ENCODE measurements around the gene NAA20. TPM values are rescaled to one million over a fixed set of nuclear protein-coding genes. Genes with fewer than 3 reads are reported as not detected.
A peak's percentile ranks its signal among the peaks of the same experiment; 100 is the strongest.
"Not testable (repeated sequence)": the region's sequence is repeated elsewhere in the genome, so short reads cannot be mapped to it uniquely, and the experiment has no call there.

Gene NAA20
- total RNA-seq, 4 donors from 2014 or later, result 18.1 to 27.2 (median 20.8) TPM

DNA sequence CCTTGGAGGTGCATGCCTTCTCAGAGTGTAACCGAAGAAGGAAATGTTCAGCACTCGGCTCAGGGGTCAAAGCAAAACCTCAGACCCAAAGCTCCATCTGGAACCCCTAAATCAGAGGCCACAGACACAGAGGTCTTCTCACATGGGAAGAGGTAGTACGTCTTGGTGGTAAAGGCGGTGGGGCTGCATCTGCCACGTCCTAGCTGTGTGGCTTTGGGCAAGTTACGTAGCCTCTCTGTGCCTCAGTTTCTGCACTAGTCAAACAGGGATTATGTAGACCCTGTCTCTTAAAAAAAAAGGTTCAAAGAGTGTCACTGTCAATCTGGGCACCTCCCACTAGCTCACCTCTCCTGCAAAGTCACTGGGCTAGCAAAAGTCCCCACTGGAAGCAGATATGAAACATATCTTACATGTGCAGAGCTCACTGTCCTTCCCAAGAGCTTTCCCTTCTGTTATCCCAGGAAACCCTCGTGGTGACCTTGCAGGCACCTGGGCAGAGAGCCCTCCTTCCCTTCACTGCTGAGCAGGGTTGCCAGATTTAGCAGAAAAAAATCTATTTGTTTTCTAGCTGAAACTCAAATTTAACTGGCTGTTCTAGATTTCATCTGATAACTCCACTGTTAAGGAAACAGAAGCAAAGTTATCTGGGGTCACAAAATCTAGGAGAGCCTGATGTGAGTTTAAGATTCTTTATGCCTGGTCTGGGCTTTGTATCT is 18.0 kb upstream of the NAA20 start:
- peak overlapping the region in 2 of 4 donors; percentile 2 to 52 for H3K27ac ChIP-seq
- no peaks in the 10 kb centered on the region for H3K9me3 ChIP-seq
- TF ChIP-seq, protein P1, sequence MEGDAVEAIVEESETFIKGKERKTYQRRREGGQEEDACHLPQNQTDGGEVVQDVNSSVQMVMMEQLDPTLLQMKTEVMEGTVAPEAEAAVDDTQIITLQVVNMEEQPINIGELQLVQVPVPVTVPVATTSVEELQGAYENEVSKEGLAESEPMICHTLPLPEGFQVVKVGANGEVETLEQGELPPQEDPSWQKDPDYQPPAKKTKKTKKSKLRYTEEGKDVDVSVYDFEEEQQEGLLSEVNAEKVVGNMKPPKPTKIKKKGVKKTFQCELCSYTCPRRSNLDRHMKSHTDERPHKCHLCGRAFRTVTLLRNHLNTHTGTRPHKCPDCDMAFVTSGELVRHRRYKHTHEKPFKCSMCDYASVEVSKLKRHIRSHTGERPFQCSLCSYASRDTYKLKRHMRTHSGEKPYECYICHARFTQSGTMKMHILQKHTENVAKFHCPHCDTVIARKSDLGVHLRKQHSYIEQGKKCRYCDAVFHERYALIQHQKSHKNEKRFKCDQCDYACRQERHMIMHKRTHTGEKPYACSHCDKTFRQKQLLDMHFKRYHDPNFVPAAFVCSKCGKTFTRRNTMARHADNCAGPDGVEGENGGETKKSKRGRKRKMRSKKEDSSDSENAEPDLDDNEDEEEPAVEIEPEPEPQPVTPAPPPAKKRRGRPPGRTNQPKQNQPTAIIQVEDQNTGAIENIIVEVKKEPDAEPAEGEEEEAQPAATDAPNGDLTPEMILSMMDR (IDR thresholded peaks at IDR 0.05), result no peak
- TF ChIP-seq POLR2A (IDR thresholded peaks at IDR 0.05) (no peak), EP300 (IDR thresholded peaks at IDR 0.05) (no peak)
- peaks cover 0 to 57% (median 0%) of the 10 kb centered on the region in 3 donors for H3K36me3 ChIP-seq
- no peaks in the 10 kb centered on the region for H3K27me3 ChIP-seq
- no peak for DNase-seq (ENCODE audit: low spot score in 2 of 2)
- no peak overlapping the region for H3K4me3 ChIP-seq
- peaks cover 0 to 60% (median 23%) of the 10 kb centered on the region in 4 donors for H3K4me1 ChIP-seq
- WGBS, 2 donors, result 77 to 88% methylated on average over 7 of the region's 7 CpGs

GRCh38 chr20:20000211-20000968 is 16.8 kb upstream of the NAA20 start:
- Histone ChIP-seq H3K27me3 (no peaks in the 10 kb centered on the region), H3K9me3 (no peaks in the 10 kb centered on the region), H3K36me3 (peaks cover 0 to 57% (median 0%) of the 10 kb centered on the region in 3 donors), H3K27ac (peak overlapping the region in 1 of 4 donors; percentile 52), H3K4me1 (peaks cover 0 to 59% (median 19%) of the 10 kb centered on the region in 4 donors), H3K4me3 (no peak overlapping the region)
- DNase-seq (ENCODE audit: low spot score in 2 of 2), result no peak
- WGBS, 2 donors, result 84 to 87% methylated on average over 14 of the region's 14 CpGs
- TF ChIP-seq EP300 (IDR thresholded peaks at IDR 0.05), result no peak
- no peak for TF ChIP-seq POLR2A (IDR thresholded peaks at IDR 0.05)
- TF ChIP-seq, protein P1 (IDR thresholded peaks at IDR 0.05), result no peak

DNA sequence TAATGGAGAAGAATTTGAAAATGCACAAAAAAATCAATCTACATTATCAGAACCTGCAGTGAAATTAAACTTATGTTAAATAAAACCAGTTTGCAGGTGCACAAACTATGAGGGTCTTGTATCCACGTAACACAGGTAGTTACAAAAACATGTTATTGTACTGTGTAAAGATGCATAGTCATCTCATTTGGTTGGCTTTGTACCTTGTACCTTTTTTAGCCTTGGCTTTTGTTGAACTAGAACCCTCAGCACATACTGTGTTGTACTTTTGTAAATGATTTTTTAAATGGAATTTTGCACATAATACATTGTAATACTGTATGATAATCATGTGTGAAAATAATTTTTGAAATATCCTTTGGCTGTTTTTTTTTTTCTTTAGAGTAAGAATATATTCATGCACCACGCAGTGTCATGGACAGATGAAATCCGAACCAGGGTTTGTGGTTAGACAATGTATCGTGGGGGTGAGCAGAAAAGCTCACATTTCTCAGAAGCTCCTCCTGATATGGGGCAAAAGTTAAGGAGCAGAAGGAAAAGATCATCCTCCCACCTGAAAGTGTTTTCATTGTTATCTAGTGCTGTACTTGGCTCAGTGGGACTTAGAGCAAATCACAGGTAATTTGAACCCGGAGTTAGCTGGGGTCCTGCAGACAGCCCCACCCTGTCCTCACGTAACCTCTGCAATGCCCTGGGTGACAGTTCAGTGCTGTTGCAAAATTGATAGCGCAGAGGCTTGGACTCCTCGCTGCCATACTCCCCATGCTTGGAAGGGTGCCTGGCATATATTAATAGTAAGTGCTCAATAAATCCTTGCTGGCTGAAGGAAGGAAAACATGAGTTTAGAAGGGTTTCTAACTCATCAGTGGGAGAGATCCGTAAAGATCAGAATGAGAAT is 14.8 kb upstream of the NAA20 start:
- 67 to 69% methylated on average over 9 of the region's 9 CpGs for WGBS, 2 donors
- peaks cover 0 to 41% (median 14%) of the 10 kb centered on the region in 4 donors for H3K4me1 ChIP-seq
- H3K27me3 ChIP-seq, result no peaks in the 10 kb centered on the region
- H3K36me3 ChIP-seq, result peaks cover 0 to 38% (median 0%) of the 10 kb centered on the region in 3 donors
- no peak for TF ChIP-seq EP300 (IDR thresholded peaks at IDR 0.05)
- no peak for TF ChIP-seq POLR2A (IDR thresholded peaks at IDR 0.05)
- H3K4me3 ChIP-seq, result no peak overlapping the region
- no peak for DNase-seq (ENCODE audit: low spot score in 2 of 2)
- peak overlapping the region in 3 of 4 donors; percentile 53 to 78 (median 74) for H3K27ac ChIP-seq
- no peaks in the 10 kb centered on the region for H3K9me3 ChIP-seq

DNA sequence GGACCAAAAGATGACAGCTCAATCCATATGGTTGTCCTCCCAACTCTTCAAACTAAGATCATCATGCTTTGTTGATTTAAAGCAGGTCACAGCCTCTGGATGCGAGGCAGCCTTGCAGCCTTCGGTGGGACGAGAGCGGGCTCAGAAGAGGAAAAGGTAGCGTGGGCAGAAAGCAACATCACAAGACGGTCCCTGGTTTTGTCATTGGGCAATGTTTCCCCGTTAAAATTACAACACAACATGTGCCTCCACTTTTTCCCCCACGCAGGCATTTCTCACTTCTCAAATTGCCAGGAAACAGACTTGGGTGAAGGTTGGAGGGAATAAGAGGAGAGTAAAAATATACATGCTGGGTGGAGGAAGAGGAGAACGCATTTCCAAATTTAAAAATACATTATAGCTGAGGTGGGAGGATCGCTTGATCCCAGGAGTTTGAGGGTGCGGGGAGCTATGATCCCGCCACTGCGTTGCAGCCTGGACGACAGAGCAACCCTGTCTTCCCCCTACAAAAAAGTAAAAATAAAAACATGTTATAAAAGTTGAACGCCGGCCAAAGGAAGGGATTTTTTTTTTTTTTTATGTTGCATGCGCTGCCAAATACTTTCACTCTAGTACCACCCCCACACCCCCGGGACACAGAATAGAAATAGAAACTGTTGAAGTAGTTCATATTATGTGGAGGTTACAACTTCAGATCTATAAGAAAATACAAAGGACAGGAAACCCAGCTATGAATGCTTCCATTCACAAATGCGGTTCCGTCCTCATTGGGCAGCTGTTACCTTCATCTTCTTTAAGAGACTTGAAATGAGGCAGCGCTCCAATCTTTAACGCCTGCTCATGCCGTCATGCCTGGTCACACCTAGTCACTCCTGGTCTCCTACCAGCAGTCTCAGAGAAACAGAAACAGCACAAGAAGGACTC is 13.9 kb upstream of the NAA20 start:
- peak in 1 of 2 donors; percentile 69 for DNase-seq (ENCODE audit: low spot score in 2 of 2)
- Histone ChIP-seq H3K4me3 (peak overlapping the region in 3 of 4 donors; percentile 6 to 26 (median 8)), H3K9me3 (no peaks in the 10 kb centered on the region), H3K4me1 (peaks cover 0 to 39% (median 14%) of the 10 kb centered on the region in 4 donors), H3K27me3 (no peaks in the 10 kb centered on the region), H3K27ac (peak overlapping the region; percentile 28 to 78 (median 64)), H3K36me3 (peaks cover 0 to 29% (median 0%) of the 10 kb centered on the region in 3 donors)
- WGBS, 2 donors, result 24% methylated on average over 23 of the region's 23 CpGs
- TF ChIP-seq EP300 (IDR thresholded peaks at IDR 0.05), result peak; percentile 41 to 91
- TF ChIP-seq, protein P1 (IDR thresholded peaks at IDR 0.05), result no peak
- TF ChIP-seq POLR2A (IDR thresholded peaks at IDR 0.05), result no peak

DNA sequence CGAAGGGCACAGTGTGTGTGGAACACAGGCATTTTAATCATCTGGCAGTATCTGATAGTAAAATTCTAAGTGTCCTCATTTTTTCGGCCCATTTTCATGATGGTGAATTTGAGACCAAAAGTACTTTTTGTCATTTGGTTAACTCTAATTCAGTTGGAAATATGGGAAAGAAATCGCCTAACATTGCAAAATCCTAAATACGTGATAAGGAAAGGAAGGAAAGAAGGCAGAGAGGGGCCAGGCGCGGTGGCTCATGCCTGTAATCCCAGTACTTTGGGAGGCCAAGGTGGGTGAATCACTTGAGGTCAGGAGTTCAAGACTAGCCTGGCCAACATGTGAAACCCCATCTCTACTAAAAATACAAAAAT is 13.2 kb upstream of the NAA20 start:
- peak overlapping the region in 2 of 4 donors; percentile 6 to 26 for H3K4me3 ChIP-seq
- not testable (repeated sequence) for DNase-seq (ENCODE audit: low spot score in 2 of 2); H3K27me3 ChIP-seq; H3K9me3 ChIP-seq
- H3K4me1 ChIP-seq, result peaks cover 0 to 39% (median 14%) of the 10 kb centered on the region in 4 donors
- WGBS, 2 donors, result 62 to 71% methylated on average over 6 of the region's 6 CpGs
- H3K36me3 ChIP-seq, result peaks cover 0 to 22% (median 0%) of the 10 kb centered on the region in 3 donors
- peak overlapping the region; percentile 28 to 78 (median 64) for H3K27ac ChIP-seq

All from tibial nerve (tissue), 4 donors.